Measurements from ENCODE around the gene RAB44.

The RAB44 gene

GRCh38 chr6:36692861-36693702, 4.5 kb upstream of the RAB44 start:
- DNase-seq (ENCODE audit: low read depth), result no peak
- no peak for TF ChIP-seq CTCF (conservative IDR thresholded peaks at IDR 0.05; ENCODE audit: control insufficient read depth, insufficient read depth, low read depth, low read length)
- no peak overlapping the region for H3K4me3 ChIP-seq (ENCODE audit: control insufficient read depth, low read depth, low read length)

GRCh38 chr6:36694616-36695015, 3.0 kb upstream of the RAB44 start:
- no peak overlapping the region for H3K4me3 ChIP-seq (ENCODE audit: control insufficient read depth, low read depth, low read length)
- DNase-seq (ENCODE audit: low read depth), result no peak
- no peak for TF ChIP-seq CTCF (conservative IDR thresholded peaks at IDR 0.05; ENCODE audit: control insufficient read depth, insufficient read depth, low read depth, low read length)

- TF ChIP-seq CTCF (conservative IDR thresholded peaks at IDR 0.05; ENCODE audit: control insufficient read depth, insufficient read depth, low read depth, low read length), result no peak
- no peak overlapping the region for H3K4me3 ChIP-seq (ENCODE audit: control insufficient read depth, low read depth, low read length)
- no peak for DNase-seq (ENCODE audit: low read depth)
Measured at GRCh38 chr6:36695414-36695813, 2.2 kb upstream of the RAB44 start.

GRCh38 chr6:36698196-36698595, 570 bp downstream of the RAB44 start:
- no peak overlapping the region for H3K4me3 ChIP-seq (ENCODE audit: control insufficient read depth, low read depth, low read length)
- no peak for DNase-seq (ENCODE audit: low read depth)

GRCh38 chr6:36698871-36699271, 1.2 kb downstream of the RAB44 start:
- no peak overlapping the region for H3K4me3 ChIP-seq (ENCODE audit: control insufficient read depth, low read depth, low read length)
- DNase-seq (ENCODE audit: low read depth), result no peak
- TF ChIP-seq CTCF (conservative IDR thresholded peaks at IDR 0.05; ENCODE audit: control insufficient read depth, insufficient read depth, low read depth, low read length), result no peak

More at GRCh38 chr6:36698196-36698595, 570 bp downstream of the RAB44 start:
- no peak for TF ChIP-seq CTCF (conservative IDR thresholded peaks at IDR 0.05; ENCODE audit: control insufficient read depth, insufficient read depth, low read depth, low read length)

GRCh38 chr6:36699348-36699747, 1.7 kb downstream of the RAB44 start:
- TF ChIP-seq CTCF (conservative IDR thresholded peaks at IDR 0.05; ENCODE audit: control insufficient read depth, insufficient read depth, low read depth, low read length), result no peak
- DNase-seq (ENCODE audit: low read depth), result no peak
- no peak overlapping the region for H3K4me3 ChIP-seq (ENCODE audit: control insufficient read depth, low read depth, low read length)

Measured in fibroblast of mammary gland (primary cell).